Right lobe of liver (tissue), 4 donors: ENCODE results near the gene KCNB1.

Source experiments
- CTCF ChIP-seq, 4 donors: fragments of 200-600 bp in 3 of 4; fragments of 450-650 bp in 1 of 4; IDR thresholded peaks; one replicate each; pipeline versions ENCODE4 v1.5.1 to v1.8.0; 2016 to 2022; ENCODE audit warnings: antibody characterized with exemption in 4 of 4, mild to moderate bottlenecking in 2 of 4
- POLR2A ChIP-seq: fragments of 450-650 bp; IDR thresholded peaks from one replicate; pipeline ENCODE4 v1.6.1; 2017; ENCODE audit warnings: antibody characterized with exemption, mild to moderate bottlenecking
- donor health status: DM: no; HTN: no; CAD: no.
- donor health status: DM: no; HTN: no; CAD: no.
- donor health status: DM: no; HTN: yes; CAD: no.

GRCh38 chr20:49372095-49372734, 110.3 kb downstream of the KCNB1 start:
- TF ChIP-seq CTCF (IDR thresholded peaks at IDR 0.05) (no peak), POLR2A (no peak)
